SK-N-DZ (cell line): ENCODE results near the gene NEBL.
A peak's percentile ranks its signal among the peaks of the same experiment; 100 is the strongest.

ENCODE experiments used
- DNase-seq: peaks from one replicate; pipeline ENCODE4 v3.0.0-alpha.2; 2015; ENCODE audit warnings: low spot score

Gene NEBL

GRCh38 chr10:20858292-20859124 is 38.6 kb downstream of the NEBL start:
- DNase-seq, result peak; percentile 43

DNA sequence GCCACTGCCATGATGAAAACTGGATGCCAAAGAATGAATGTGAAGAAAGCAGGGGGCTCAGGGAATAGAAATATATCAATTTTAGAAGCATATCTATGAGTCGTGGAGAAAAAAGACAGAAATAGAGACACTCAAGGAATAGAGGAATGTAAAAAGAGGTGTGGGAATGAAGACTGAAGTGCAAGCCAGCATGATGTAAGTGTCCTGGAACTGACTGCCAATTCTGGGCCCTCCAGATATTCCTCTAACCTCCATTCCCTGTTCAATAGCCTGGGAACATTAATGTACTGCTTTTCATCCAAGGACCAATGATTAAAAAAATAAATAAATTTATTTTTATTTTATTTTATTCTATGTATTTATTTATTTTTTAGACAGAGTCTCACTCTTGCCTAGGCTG is 40.6 kb downstream of the NEBL start:
- no peak for DNase-seq

DNA sequence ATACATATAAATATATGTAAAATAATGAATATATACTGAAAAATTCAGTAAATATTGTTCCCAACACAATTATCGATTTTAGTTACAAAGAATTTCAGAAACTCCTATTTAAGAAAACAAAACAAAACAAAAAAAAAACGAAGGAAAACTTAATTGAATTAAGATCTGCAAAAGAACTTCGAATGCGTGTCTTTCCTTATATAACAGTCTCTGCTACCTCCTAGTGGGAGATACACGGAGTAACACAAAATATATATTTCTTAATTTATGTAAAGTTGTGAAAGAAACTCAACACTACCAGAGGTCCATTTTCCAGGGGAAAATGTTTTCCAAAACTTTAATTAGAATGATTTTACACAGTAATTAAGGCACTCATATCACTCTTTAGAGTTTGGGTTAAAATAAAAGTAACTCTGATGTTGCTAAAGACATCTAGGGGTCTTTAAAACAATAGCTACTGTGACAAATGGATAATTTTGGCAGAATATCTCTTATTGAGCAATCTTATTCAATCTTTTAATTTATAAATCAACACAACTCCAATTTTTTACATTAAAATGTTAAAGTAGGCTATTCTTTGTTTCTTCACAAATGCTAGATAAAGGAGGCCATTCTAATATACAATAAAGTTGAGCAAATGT is 41.6 kb downstream of the NEBL start:
- peak; percentile 60 for DNase-seq

- DNase-seq, result no peak
Observed at GRCh38 chr10:20853276-20853675, 43.8 kb downstream of the NEBL start.

- no peak for DNase-seq
Observed at GRCh38 chr10:20852303-20852702, 44.8 kb downstream of the NEBL start.

GRCh38 chr10:20847512-20847911 is 49.6 kb downstream of the NEBL start:
- no peak for DNase-seq

DNA sequence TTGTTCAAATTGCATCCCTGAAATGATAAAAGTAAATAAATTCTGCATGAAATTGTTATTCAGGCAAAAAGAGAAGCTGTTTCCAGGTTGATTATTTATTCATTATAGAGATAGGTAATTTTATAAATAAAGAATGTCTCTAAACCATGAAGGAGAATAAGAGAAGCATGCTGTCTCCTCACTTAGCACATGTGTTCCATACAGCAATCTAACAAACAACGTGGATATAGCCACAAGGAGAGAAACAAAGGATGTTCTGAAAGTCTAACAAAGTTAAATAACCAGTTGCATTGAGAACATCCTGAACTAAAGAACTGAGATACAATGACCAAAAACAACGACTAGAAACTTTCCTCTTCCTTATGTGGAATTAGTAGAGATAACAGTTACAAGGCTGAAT is 50.8 kb downstream of the NEBL start:
- DNase-seq, result no peak

GRCh38 chr10:20841419-20841818 is 55.7 kb downstream of the NEBL start:
- DNase-seq, result no peak

DNA sequence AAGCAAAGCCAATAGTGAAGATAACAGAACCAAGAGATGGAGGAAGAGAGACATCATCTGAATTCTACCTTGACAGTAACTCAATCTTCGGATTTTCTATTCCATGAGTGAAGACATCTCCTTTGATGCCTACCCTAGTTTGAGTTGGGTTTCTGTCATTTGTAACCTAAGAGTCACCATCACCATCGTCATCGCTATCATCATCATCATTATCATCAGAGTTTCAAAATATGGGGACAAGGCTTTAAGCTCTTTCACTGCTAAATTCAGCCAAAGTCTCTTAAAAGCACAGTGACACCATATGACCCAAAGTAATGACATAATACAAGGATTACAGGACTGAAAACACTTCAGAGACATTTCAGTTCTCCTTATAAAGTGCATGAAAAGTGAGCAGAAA is 57.2 kb downstream of the NEBL start:
- no peak for DNase-seq

- no peak for DNase-seq
Observed at GRCh38 chr10:20839141-20839540, 58.0 kb downstream of the NEBL start.

DNA sequence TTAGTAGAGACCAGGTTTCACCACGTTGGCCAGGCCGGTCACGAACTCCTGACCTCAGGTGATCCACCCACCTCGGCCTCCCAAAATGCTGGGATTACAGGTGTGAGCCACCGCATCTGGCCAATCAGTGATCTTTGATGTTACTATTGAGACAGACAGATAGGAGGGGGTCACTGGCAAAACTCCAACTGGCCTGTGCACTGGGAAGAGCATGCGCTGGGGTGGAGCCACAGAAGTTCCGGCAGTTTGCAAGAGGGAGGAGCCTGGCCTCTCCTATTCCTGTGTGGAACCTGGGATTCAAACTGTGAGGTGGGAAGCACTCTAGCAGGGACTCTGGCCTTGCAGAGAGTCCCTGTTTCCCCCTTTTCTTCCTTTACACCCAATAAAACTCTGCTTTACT is 60.7 kb downstream of the NEBL start:
- no peak for DNase-seq

GRCh38 chr10:20835335-20835734 is 61.8 kb downstream of the NEBL start:
- no peak for DNase-seq

DNA sequence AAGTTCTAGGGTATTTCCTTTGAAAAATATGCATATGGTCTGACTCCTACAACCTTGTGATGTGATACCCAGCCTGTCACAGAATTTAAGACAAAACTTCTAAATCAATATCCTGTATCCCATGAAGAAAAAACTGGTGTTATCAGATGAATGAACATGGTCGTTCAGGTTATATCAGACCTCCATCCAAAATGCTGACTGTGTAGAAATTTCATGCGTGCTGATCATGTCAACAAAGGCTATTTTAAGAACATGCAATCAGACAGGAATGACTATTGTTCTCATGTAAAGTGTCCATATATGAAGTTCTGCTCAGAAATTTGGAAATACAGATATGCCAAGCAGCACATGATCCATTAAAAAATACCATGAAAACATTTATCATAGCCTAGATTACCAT is 62.3 kb downstream of the NEBL start:
- DNase-seq, result no peak

DNA sequence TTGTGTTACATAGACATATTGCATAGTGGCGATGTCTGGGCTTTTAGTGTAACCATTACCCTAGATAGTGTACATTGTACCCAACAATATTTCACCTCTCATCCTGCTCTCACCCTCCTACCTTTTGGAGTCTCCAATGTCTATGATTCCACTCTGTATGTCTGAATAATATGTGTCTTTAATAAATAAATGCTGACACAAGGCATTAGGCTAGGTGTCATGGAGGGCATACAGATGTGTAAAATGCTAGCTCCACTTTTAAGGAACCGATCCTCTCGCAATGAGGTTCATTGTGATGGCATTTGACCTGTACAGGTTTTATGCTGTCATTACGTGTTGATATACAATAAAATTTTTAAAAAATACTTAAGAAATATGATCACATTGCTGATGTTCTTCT is 74.3 kb downstream of the NEBL start:
- no peak for DNase-seq

DNA sequence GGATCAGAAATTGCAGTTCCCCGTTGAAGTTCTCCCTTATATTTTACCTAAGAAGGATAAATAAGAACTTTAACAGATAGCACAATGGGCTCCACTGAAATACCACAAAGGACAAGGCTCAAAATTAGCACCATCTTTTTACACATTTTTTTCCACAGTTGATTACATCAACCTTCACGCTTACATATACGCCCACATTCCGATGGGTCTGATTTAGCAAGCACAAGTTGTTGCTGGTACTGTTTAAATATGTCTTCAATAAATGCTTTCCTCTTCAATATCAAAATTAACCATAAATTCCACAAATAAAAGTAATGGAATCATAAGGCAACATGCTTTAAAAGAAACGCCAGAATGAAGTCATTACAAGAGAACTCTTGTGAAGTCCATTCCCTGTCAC is 79.5 kb downstream of the NEBL start:
- no peak for DNase-seq

- no peak for DNase-seq
Observed at GRCh38 chr10:20817116-20817515, 80.0 kb downstream of the NEBL start.

- DNase-seq, result no peak
Observed at GRCh38 chr10:20814116-20814515, 83.0 kb downstream of the NEBL start.

- DNase-seq, result peak; percentile 4
Observed at GRCh38 chr10:20811131-20811530, 86.0 kb downstream of the NEBL start.

DNA sequence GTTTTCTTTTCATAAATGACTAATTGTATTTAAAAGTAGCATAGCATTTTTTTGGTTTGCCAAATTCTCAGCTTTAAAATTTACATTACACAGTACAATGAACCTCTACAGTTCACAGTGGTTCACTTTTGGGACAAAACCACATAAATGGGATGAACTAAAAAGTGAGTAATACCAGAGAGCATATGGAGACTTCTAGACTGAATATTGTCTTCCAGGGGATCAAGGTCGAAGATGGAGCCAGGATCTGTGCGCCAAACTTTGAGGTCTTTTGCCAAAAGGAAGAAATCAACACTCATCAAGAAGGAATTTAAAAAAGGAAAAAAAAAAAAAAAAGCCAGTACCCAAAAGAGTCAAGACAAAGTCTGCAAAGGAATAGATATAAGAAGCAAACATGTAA is 87.5 kb downstream of the NEBL start:
- no peak for DNase-seq

DNA sequence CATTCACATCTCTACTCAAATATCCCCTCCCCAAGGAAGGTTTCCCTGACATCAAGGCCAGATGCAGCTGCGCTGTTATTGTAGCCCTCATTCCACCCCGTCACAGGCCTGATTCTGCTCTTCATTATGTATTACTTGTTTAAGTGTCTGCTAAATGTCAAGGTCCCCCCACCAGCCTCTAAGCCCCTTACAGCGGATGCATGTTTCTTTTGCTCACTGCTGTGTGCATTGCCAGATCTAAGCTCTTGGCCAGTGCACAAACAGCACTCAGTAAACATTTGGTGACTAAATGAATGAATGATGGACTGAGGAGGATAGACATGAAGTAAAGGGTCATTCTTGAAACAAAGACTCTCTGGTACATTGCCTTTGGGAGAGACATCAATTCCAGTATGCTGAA is 90.6 kb downstream of the NEBL start:
- DNase-seq, result peak; percentile 62

GRCh38 chr10:20797290-20797689 is 99.8 kb downstream of the NEBL start:
- DNase-seq, result no peak

DNA sequence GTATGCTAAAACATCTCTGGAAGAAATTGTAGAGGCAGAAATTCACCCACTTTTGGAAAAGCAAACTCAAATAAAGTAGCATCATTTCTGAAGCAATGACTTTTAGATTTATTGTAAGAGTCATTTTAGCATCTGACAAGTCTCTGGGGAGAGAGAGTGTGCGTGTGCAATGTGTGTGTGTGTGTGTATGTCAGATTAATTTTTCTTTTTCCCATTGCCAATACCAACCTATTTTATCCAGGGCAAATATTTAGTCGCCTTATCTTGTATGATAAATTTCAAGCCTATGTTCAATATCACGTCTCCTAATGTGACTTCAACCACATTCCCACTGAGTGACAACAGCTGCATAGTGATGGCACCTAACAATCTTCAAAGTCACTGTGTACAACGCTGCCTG is 101.7 kb downstream of the NEBL start:
- no peak for DNase-seq

DNA sequence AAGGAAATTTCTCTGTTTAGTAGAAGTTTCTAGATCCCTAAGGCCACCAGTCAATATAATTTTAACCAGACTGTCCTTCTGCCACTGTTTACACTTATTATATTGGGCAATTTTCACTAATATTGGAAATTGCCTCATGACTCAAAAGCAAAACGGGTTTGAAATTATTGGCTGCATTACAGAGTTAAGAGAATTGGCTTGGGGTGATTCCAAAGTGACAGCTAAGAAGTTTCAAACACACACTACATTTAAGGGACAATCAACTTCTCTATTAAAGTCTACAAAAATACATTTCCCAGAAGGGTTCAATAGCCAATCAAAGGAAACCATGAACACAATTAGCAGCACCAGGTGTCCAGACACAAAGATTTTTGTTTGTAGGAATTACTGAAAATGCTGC is 111.9 kb downstream of the NEBL start:
- DNase-seq, result no peak
